ENCODE results near the gene UBL7. TPM values are rescaled to one million over a fixed set of nuclear protein-coding genes. Genes with fewer than 3 reads are reported as not detected.
"Not testable (repeated sequence)": the region's sequence is repeated elsewhere in the genome, so short reads cannot be mapped to it uniquely, and the experiment has no call there.

UBL7 gene
- total and polyA plus RNA-seq, 4 donors, result 25.1 to 45.3 (median 28.0) TPM

DNA sequence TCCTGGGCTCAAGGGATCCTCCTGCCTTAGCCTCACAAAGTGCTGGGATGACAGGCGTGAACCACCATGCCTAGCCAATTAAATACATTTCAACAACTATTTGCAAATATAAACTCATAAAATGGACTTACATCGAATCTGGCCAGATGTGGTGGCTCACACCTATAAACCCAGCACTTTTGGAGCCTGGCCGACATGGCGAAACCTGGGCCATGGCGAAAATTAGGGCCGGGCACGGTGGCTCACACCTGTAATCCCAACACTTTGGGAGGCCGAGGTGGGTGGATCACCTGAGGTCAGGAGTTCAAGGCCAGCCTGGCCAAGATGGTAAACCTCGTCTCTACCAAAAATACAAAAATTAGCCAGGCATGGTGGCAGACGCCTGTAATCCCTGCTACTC, 3.9 kb downstream of the UBL7 start:
- H3K27me3 ChIP-seq (ENCODE audit: control insufficient read depth in 1 of 2, insufficient read depth in 2 of 2, low read length in 1 of 2); ATAC-seq (ENCODE audit: low FRiP score); intact Hi-C loops (cut with DNase I); H3K4me1 ChIP-seq (ENCODE audit: control insufficient read depth in 1 of 2, insufficient read depth in 2 of 2, low read length in 2 of 2); DNase-seq; H3K4me3 ChIP-seq (ENCODE audit: low read length in 2 of 2); H3K36me3 ChIP-seq (ENCODE audit: control insufficient read depth in 1 of 2, insufficient read depth in 2 of 2, low read length in 1 of 2); H3K27ac ChIP-seq (ENCODE audit: low read depth in 1 of 2, low read length in 2 of 2); H3K9me3 ChIP-seq (ENCODE audit: control insufficient read depth, low read length): not testable (repeated sequence)
- 95 to 97% methylated on average over 10 of the region's 10 CpGs for WGBS, 2 donors

DNA sequence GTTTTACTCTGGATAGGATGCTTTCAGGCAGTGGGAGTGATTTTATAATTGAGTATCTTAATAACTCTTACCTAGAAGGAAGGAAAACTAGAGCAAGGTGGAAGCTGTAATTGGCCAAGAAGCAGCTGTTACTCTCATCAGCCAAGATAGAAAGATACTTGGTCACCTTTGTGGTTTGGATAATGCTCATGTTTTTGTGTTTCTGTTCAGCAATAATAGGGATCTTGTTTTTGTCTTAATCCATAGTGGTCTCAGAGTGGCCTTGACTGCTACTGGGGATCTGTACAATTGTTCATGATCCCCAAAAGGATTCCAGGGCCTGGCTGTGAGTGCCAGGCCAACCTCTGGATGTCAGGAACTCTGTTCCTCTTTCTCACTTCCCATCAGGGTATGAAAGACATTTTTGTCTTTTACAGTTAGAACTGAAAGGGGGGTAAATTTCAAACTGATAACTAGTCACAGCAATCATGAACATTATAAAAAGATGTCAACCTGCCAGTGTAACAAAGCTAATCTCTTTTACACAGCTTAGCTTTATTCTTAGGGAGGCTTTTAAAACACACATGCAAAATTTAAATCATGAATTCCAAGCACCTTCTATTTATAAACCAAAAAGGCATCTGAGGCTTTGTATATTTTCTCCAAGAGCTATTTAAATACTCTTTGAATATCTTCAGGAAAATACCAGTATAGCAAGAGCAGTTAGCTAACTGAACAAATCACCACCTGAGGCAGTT, 6.0 kb downstream of the UBL7 start:
- DNase-seq, result no peak
- no peaks in the 10 kb centered on the region for H3K27me3 ChIP-seq (ENCODE audit: control insufficient read depth in 1 of 2, insufficient read depth in 2 of 2, low read length in 1 of 2)
- H3K9me3 ChIP-seq (ENCODE audit: control insufficient read depth, low read length), result no peaks in the 10 kb centered on the region
- intact Hi-C loops (cut with DNase I), result no loop called here
- no peak for ATAC-seq (ENCODE audit: low FRiP score)
- H3K4me3 ChIP-seq (ENCODE audit: low read length in 2 of 2), result no peak overlapping the region
- H3K36me3 ChIP-seq (ENCODE audit: control insufficient read depth in 1 of 2, insufficient read depth in 2 of 2, low read length in 1 of 2), result peaks cover 6 to 8% of the 10 kb centered on the region in 2 donors
- H3K27ac ChIP-seq (ENCODE audit: low read depth in 1 of 2, low read length in 2 of 2), result no peak overlapping the region
- H3K4me1 ChIP-seq (ENCODE audit: control insufficient read depth in 1 of 2, insufficient read depth in 2 of 2, low read length in 2 of 2), result no peaks in the 10 kb centered on the region

DNA sequence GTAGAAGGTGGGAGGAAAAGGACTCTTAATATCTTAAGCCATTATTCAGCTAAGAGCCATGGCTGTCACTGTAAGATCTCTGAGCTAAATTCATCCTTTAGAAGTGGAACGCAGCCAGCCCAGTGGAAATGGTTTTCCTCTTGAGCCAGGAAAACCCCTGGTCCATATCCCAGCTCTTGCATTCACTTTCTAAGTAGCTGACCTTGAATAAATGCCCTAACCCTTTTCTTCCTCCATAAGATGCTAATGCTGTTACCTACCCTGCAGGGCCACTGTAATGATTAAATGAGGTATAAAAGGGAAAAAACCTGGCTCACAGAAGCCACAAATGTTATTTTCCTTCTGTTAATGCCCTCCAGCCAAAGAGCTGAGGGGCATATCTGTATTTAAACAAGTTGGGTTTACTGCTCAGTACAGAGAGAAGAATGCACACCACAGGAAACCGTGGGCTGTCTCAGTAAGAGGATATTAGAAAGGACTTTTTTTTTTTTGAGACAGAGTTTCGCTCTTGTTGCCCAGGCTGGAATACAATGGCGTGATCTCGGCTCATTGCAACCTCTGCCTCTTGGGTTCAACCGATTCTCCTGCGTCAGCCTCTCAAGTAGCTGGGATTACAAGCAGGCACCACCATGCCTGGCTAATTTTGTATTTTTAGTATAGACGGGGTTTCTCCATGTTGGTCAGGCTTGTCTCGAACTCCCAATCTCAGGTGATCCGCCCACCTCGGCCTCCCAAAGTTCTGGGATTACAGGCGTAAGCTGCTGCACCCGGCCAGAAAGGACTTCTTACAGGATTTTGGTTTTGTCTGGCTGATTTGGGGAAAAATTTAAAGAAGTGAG, 6.8 kb downstream of the UBL7 start:
- Histone ChIP-seq H3K9me3 (ENCODE audit: control insufficient read depth, low read length) (no peaks in the 10 kb centered on the region), H3K27me3 (ENCODE audit: control insufficient read depth in 1 of 2, insufficient read depth in 2 of 2, low read length in 1 of 2) (no peaks in the 10 kb centered on the region), H3K27ac (ENCODE audit: low read depth in 1 of 2, low read length in 2 of 2) (no peak overlapping the region), H3K4me3 (ENCODE audit: low read length in 2 of 2) (no peak overlapping the region), H3K36me3 (ENCODE audit: control insufficient read depth in 1 of 2, insufficient read depth in 2 of 2, low read length in 1 of 2) (peaks cover 10% of the 10 kb centered on the region in 2 donors), H3K4me1 (ENCODE audit: control insufficient read depth in 1 of 2, insufficient read depth in 2 of 2, low read length in 2 of 2) (no peaks in the 10 kb centered on the region)
- 84 to 85% methylated on average over 13 of the region's 13 CpGs for WGBS, 2 donors
- ATAC-seq (ENCODE audit: low FRiP score) (no peak), DNase-seq (no peak)
- intact Hi-C loops (cut with DNase I), result no loop called here

DNA sequence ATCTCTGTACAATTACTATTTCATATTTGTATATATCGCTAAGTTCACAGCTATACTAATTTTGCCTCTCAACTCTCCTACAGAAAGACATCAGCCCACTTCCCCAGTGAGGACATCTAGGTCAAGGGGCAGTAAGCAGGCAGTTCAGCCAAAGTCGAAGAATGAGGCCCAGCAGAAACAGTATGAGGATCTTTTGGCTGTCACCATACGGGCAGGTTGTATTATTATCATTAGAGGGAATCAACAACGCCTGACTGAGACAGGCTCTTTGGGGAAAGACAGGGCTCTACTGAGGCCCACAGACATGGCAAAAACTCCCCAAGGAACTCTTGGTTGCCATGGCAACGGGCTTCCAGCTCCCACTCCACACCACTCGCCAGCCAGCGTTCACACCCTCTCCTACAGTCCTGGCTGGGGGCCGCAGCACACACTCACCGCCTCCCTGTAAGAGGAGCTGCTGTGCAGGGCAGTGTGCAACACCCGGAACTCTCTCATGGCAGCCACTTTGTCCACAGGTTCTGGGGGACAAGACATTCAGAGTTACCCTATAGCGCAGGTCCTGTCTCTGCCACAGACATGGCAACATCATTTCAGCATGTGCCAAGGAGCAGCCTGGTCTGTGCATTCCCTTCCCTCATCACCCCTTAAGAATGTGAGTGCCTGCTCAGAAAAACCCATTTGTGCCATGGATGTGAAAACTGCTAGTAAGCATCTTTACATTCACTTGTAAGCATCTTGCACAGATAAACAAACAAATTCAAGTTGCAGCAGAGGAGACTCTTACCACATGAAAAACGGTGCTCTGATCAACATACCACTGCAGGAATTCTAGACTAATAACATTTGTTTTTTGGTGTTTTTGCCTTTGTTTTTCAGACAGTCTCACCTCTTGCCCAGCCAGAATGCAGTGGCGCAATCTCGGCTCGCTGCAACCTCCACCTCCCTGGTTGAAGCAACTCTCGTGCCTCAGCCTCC, 8.8 kb downstream of the UBL7 start:
- peaks cover 10 to 12% of the 10 kb centered on the region in 2 donors for H3K36me3 ChIP-seq (ENCODE audit: control insufficient read depth in 1 of 2, insufficient read depth in 2 of 2, low read length in 1 of 2)
- no peak overlapping the region for H3K27ac ChIP-seq (ENCODE audit: low read depth in 1 of 2, low read length in 2 of 2)
- H3K4me1 ChIP-seq (ENCODE audit: control insufficient read depth in 1 of 2, insufficient read depth in 2 of 2, low read length in 2 of 2), result no peaks in the 10 kb centered on the region
- 78 to 83% methylated on average over 16 of the region's 16 CpGs for WGBS, 2 donors
- H3K9me3 ChIP-seq (ENCODE audit: control insufficient read depth, low read length), result no peaks in the 10 kb centered on the region
- intact Hi-C loops (cut with DNase I), result no loop called here
- H3K27me3 ChIP-seq (ENCODE audit: control insufficient read depth in 1 of 2, insufficient read depth in 2 of 2, low read length in 1 of 2), result no peaks in the 10 kb centered on the region
- no peak for DNase-seq
- H3K4me3 ChIP-seq (ENCODE audit: low read length in 2 of 2), result no peak overlapping the region
- ATAC-seq (ENCODE audit: low FRiP score), result no peak

DNA sequence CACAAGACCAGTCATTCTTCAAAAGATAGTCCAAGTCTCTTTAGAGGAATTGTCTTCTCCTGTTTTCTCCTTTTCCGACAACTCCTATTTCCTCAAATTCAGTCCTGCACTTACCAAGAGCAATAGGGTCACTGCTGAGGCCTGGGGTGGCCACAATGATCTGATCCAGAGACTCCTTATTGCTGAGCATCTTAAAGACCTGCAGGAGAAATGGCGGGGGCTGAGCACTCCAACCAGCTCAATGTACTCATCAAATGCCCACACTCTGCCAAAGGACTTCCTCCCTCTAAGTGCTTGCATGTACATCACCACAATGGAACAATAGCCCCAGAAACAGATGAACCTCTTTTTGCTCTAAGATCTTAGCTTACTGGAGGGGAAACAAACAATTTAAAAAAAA, 9.6 kb downstream of the UBL7 start:
- Histone ChIP-seq H3K4me1 (ENCODE audit: control insufficient read depth in 1 of 2, insufficient read depth in 2 of 2, low read length in 2 of 2) (no peaks in the 10 kb centered on the region), H3K27me3 (ENCODE audit: control insufficient read depth in 1 of 2, insufficient read depth in 2 of 2, low read length in 1 of 2) (no peaks in the 10 kb centered on the region), H3K36me3 (ENCODE audit: control insufficient read depth in 1 of 2, insufficient read depth in 2 of 2, low read length in 1 of 2) (peaks cover 10 to 14% of the 10 kb centered on the region in 2 donors), H3K4me3 (ENCODE audit: low read length in 2 of 2) (no peak overlapping the region), H3K9me3 (ENCODE audit: control insufficient read depth, low read length) (no peaks in the 10 kb centered on the region), H3K27ac (ENCODE audit: low read depth in 1 of 2, low read length in 2 of 2) (no peak overlapping the region)
- no peak for ATAC-seq (ENCODE audit: low FRiP score)
- no peak for DNase-seq
- 95 to 97% methylated on average over 2 of the region's 2 CpGs for WGBS, 2 donors
- intact Hi-C loops (cut with DNase I), result no loop called here

- H3K27ac ChIP-seq (ENCODE audit: low read depth in 1 of 2, low read length in 2 of 2), result no peak overlapping the region
- H3K9me3 ChIP-seq (ENCODE audit: control insufficient read depth, low read length), result no peaks in the 10 kb centered on the region
- DNase-seq (no peak), ATAC-seq (ENCODE audit: low FRiP score) (no peak)
- intact Hi-C loops (cut with DNase I), result no loop called here
- H3K4me3 ChIP-seq (ENCODE audit: low read length in 2 of 2), result no peak overlapping the region
- no peaks in the 10 kb centered on the region for H3K4me1 ChIP-seq (ENCODE audit: control insufficient read depth in 1 of 2, insufficient read depth in 2 of 2, low read length in 2 of 2)
- peaks cover 10 to 19% of the 10 kb centered on the region in 2 donors for H3K36me3 ChIP-seq (ENCODE audit: control insufficient read depth in 1 of 2, insufficient read depth in 2 of 2, low read length in 1 of 2)
- WGBS, 2 donors, result 85 to 86% methylated on average over 12 of the region's 12 CpGs
- H3K27me3 ChIP-seq (ENCODE audit: control insufficient read depth in 1 of 2, insufficient read depth in 2 of 2, low read length in 1 of 2), result no peaks in the 10 kb centered on the region
These were observed 11.2 kb downstream of the UBL7 start for GRCh38 chr15:74449643-74450205.

DNA sequence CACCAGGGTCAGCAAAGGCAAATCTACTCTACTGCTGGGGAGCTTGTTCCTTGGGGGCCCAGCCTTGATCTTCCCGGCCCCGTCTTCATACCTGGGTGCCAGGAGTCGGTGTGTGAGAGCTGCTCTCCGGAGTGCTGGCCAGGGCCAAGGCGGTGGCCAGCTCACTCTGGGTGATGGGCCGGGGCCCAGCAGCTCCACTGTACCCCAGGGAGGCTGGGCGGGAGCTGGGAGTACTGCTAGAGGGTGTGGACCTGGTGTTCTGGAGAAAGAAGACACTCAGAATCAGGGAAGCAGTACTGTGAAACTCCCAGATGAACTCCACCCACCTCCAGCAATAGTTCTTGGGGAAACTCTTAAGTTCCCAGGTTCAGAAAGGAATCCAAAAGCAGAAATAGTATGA, 11.9 kb downstream of the UBL7 start:
- H3K9me3 ChIP-seq (ENCODE audit: control insufficient read depth, low read length), result no peaks in the 10 kb centered on the region
- H3K4me1 ChIP-seq (ENCODE audit: control insufficient read depth in 1 of 2, insufficient read depth in 2 of 2, low read length in 2 of 2), result no peaks in the 10 kb centered on the region
- no peak overlapping the region for H3K4me3 ChIP-seq (ENCODE audit: low read length in 2 of 2)
- intact Hi-C loops (cut with DNase I), result no loop called here
- no peak overlapping the region for H3K27ac ChIP-seq (ENCODE audit: low read depth in 1 of 2, low read length in 2 of 2)
- no peaks in the 10 kb centered on the region for H3K27me3 ChIP-seq (ENCODE audit: control insufficient read depth in 1 of 2, insufficient read depth in 2 of 2, low read length in 1 of 2)
- H3K36me3 ChIP-seq (ENCODE audit: control insufficient read depth in 1 of 2, insufficient read depth in 2 of 2, low read length in 1 of 2), result peaks cover 10 to 18% of the 10 kb centered on the region in 2 donors
- no peak for DNase-seq
- 96 to 97% methylated on average over 7 of the region's 7 CpGs for WGBS, 2 donors
- ATAC-seq (ENCODE audit: low FRiP score), result no peak
